HepG2 (cell line): ENCODE measurements around the gene ELAC1. TPM values are rescaled to one million over a fixed set of nuclear protein-coding genes. Genes with fewer than 3 reads are reported as not detected.
A peak's percentile ranks its signal among the peaks of the same experiment; 100 is the strongest.

Source experiments
- ADNP ChIP-seq: sonication (generic); formaldehyde crosslinking; IDR thresholded peaks from 2 replicates; pipeline ENCODE4 v1.4.0; 2020; ENCODE audit warnings: missing genetic modification reagents
- ATAD3A ChIP-seq: sonication (generic); formaldehyde crosslinking; IDR thresholded peaks from 2 replicates; pipeline ENCODE4 v1.4.0; 2020; ENCODE audit warnings: missing genetic modification reagents
- ATRX ChIP-seq: sonication (generic); formaldehyde crosslinking; IDR thresholded peaks from 2 replicates; pipeline ENCODE4 v1.4.0; 2020; ENCODE audit warnings: missing genetic modification reagents, borderline replicate concordance
- CCAR2 ChIP-seq: fragments of 200-400 bp; formaldehyde crosslinking; optimal IDR thresholded peaks from 2 replicates; pipeline ENCODE3; 2018; ENCODE audit warnings: low read depth, mild to moderate bottlenecking, low read length, moderate library complexity
- HINFP ChIP-seq: sonication (generic); formaldehyde crosslinking; IDR thresholded peaks from 2 replicates; pipeline ENCODE4 v1.4.0; 2020; ENCODE audit warnings: low read depth, mild to moderate bottlenecking, missing genetic modification reagents
- HNRNPL ChIP-seq: fragments of 200-400 bp; formaldehyde crosslinking; IDR thresholded peaks from 2 replicates; pipeline ENCODE4 v1.6.1; 2017; ENCODE audit warnings: mild to moderate bottlenecking, low read depth, low read length
- KLF16 ChIP-seq, 2 experiments: sonication (generic) in 1 of 2; formaldehyde crosslinking in 1 of 2; IDR thresholded peaks; 2 replicates each; pipeline versions ENCODE4 v1.6.1 to v1.8.0; 2016 to 2023; ENCODE audit warnings: missing genetic modification reagents in 2 of 2, missing compliant biosample characterization in 1 of 2
- MEIS1 ChIP-seq: sonication (generic); formaldehyde crosslinking; IDR thresholded peaks from 2 replicates; pipeline ENCODE4 v1.9.0; 2021; ENCODE audit warnings: mild to moderate bottlenecking, missing genetic modification reagents, moderate library complexity, borderline replicate concordance
- MXD1 ChIP-seq: sonication (generic); formaldehyde crosslinking; IDR thresholded peaks from 2 replicates; pipeline ENCODE4 v1.4.0; 2020; ENCODE audit warnings: mild to moderate bottlenecking, missing genetic modification reagents
- PAWR ChIP-seq: sonication (generic); formaldehyde crosslinking; IDR thresholded peaks from 2 replicates; pipeline ENCODE4 v1.4.0; 2020; ENCODE audit warnings: missing genetic modification reagents, mild to moderate bottlenecking, borderline replicate concordance
- RCOR2 ChIP-seq: IDR thresholded peaks from 2 replicates; pipeline ENCODE4 v1.6.1; 2016; ENCODE audit warnings: missing biosample characterization, missing genetic modification reagents
- REXO4 ChIP-seq: sonication (generic); formaldehyde crosslinking; IDR thresholded peaks from 2 replicates; pipeline ENCODE4 v1.8.0; 2022; ENCODE audit warnings: missing genetic modification reagents, mild to moderate bottlenecking, borderline replicate concordance
- SKI ChIP-seq: fragments of 450-650 bp; IDR thresholded peaks from one replicate; pipeline ENCODE4 v1.6.1; 2018; ENCODE audit warnings: mild to moderate bottlenecking; ENCODE audit not compliant: partially characterized antibody
- ZHX1 ChIP-seq: sonication (generic); formaldehyde crosslinking; IDR thresholded peaks from 2 replicates; pipeline ENCODE4 v1.8.1; 2022; ENCODE audit warnings: low read depth, mild to moderate bottlenecking, missing genetic modification reagents
- ZNF230 ChIP-seq: sonication (generic); formaldehyde crosslinking; IDR thresholded peaks from 2 replicates; pipeline ENCODE4 v1.4.0; 2020; ENCODE audit warnings: mild to moderate bottlenecking, missing genetic modification reagents
- ZNF232 ChIP-seq: sonication (generic); formaldehyde crosslinking; IDR thresholded peaks from 2 replicates; pipeline ENCODE4 v1.4.0; 2020; ENCODE audit warnings: missing genetic modification reagents, borderline replicate concordance
- ZNF264 ChIP-seq: sonication (generic); formaldehyde crosslinking; IDR thresholded peaks from 2 replicates; pipeline ENCODE4 v1.4.0; 2020; ENCODE audit warnings: missing genetic modification reagents
- ZNF337 ChIP-seq: sonication (generic); formaldehyde crosslinking; IDR thresholded peaks from 2 replicates; pipeline ENCODE4 v1.5.1; 2020; ENCODE audit warnings: missing genetic modification reagents, low read depth, mild to moderate bottlenecking, borderline replicate concordance
- ZNF343 ChIP-seq: sonication (generic); formaldehyde crosslinking; IDR thresholded peaks from 2 replicates; pipeline ENCODE4 v1.4.0; 2020; ENCODE audit warnings: mild to moderate bottlenecking, missing genetic modification reagents
- ZNF414 ChIP-seq: sonication (generic); formaldehyde crosslinking; IDR thresholded peaks from 2 replicates; pipeline ENCODE4 v1.5.0; 2020; ENCODE audit warnings: missing genetic modification reagents
- ZNF547 ChIP-seq: sonication (generic); formaldehyde crosslinking; IDR thresholded peaks from 2 replicates; pipeline ENCODE4 v1.5.1; 2020; ENCODE audit warnings: mild to moderate bottlenecking, missing genetic modification reagents
- ZNF577 ChIP-seq: sonication (generic); formaldehyde crosslinking; IDR thresholded peaks from 2 replicates; pipeline ENCODE4 v1.4.0; 2020; ENCODE audit warnings: mild to moderate bottlenecking, low read depth, missing genetic modification reagents, borderline replicate concordance
- ZNF839 ChIP-seq: sonication (generic); formaldehyde crosslinking; IDR thresholded peaks from 2 replicates; pipeline ENCODE4 v1.4.0; 2020; ENCODE audit warnings: missing genetic modification reagents, mild to moderate bottlenecking, borderline replicate concordance
- polyA plus RNA-seq, 8 experiments: library from polyadenylated mRNA; depleted of rRNA in 3 of 8; stranded (reverse) in 7 of 8; unstranded in 1 of 8; fragments of >200 nt; fragmentation: Illumina TruSeq in 4 of 8; extraction: Trizol in 4 of 8; gene quantifications; 2 replicates each; pipeline versions ENCODE4 v1.2.1 to v1.2.3, GENCODE V29; 2011 to 2016; ENCODE audit warnings: low read depth in 4 of 8, missing spikeins in 1 of 8, mixed read lengths in 1 of 8; ENCODE audit not compliant: insufficient read depth in 1 of 8
- total RNA-seq, 5 experiments: library from RNA; depleted of rRNA; stranded (reverse); fragments of >200 nt; fragmentation: Illumina TruSeq; extraction: Trizol; gene quantifications; 2 replicates each; pipeline ENCODE4 v1.2.3, GENCODE V29; 2016; ENCODE audit warnings: low read depth in 1 of 5

ELAC1 gene
- total and polyA plus RNA-seq, 2 of the 13 experiments (the other 11 are each of a cell fraction or from before 2014, with no cell fraction given), result 1.9 to 3.6 TPM

GRCh38 chr18:50967714-50968661, at the start of gene ELAC1 (continued):
- TF ChIP-seq ZNF264 (CRISPR knock-in tag) (no peak), HNRNPL (no peak), ATRX (CRISPR knock-in tag) (no peak), CCAR2 (no peak), ZNF343 (0 out of 2 replicates have a peak, but pooled peaks have one; percentile 80), ATAD3A (CRISPR knock-in tag) (no peak), ADNP (CRISPR knock-in tag) (no peak), ZNF337 (CRISPR knock-in tag) (no peak), ZHX1 (CRISPR knock-in tag) (0 out of 2 replicates have a peak, but pooled peaks have one; percentile 52), ZNF230 (peak; percentile 65; the same call in 1 of the 2 replicates), ZNF414 (CRISPR knock-in tag) (no peak), ZNF232 (CRISPR knock-in tag) (peak; percentile 85; the same call in 1 of the 2 replicates), MEIS1 (CRISPR knock-in tag) (0 out of 2 replicates have a peak, but pooled peaks have one; percentile 20), ZNF839 (CRISPR knock-in tag) (no peak), ZNF547 (CRISPR knock-in tag) (peak; percentile 81), HINFP (no peak; the same call in 1 of the 2 replicates), KLF16 (CRISPR knock-in tag; IDR thresholded peaks at IDR 0.05) (no peak; a peak in 1 of 4 replicates), RCOR2 (CRISPR knock-in tag) (no peak), MXD1 (CRISPR knock-in tag) (peak; percentile 36; the same call in 1 of the 2 replicates), ZNF577 (no peak), REXO4 (CRISPR knock-in tag) (peak; percentile 55; the same call in 1 of the 2 replicates), SKI (peak; percentile 17), PAWR (CRISPR knock-in tag) (no peak)
